Measurements from ENCODE around the gene SYPL2.

Gene SYPL2

DNA sequence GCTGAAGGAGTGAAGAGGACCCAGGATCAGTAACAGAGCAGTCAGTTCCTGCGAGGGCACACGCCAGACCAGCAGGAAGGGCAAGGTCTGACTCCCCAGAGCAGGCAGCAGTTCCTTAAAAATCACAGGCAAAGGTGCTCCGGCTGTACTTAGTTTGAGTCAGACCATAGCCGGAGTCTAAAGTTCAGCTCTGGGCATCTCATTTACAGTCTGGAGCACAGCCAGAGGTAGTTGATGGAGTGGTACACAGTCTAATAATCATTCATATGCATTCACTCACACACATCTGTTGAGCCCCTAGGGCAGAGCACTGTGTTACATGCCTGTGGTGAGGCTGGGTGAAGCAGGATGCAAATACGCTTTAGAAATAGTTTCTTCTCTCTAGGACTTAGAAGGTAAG, 50.5 kb downstream of the SYPL2 start:
- peak; percentile 17 for DNase-seq (ENCODE audit: low read depth)

DNA sequence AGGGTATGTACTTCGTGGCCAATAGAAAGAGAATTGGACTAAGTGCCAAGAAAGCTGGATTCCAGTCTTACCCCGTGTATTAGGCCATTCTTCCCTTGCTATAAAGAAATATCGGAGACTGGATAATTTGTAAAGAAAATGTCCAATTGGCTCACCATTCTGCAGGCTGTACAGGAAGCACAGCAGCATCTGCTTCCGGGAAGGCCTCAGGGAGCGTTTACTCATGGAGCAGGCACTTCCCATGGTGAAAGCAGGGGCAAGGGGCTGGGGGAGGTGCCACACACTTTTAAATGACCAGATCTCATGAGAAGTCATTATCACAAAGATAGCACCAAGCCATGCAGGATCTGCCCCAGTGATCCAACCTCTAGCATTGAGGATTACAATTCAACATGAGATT, 51.0 kb downstream of the SYPL2 start:
- DNase-seq (ENCODE audit: low read depth), result no peak

DNA sequence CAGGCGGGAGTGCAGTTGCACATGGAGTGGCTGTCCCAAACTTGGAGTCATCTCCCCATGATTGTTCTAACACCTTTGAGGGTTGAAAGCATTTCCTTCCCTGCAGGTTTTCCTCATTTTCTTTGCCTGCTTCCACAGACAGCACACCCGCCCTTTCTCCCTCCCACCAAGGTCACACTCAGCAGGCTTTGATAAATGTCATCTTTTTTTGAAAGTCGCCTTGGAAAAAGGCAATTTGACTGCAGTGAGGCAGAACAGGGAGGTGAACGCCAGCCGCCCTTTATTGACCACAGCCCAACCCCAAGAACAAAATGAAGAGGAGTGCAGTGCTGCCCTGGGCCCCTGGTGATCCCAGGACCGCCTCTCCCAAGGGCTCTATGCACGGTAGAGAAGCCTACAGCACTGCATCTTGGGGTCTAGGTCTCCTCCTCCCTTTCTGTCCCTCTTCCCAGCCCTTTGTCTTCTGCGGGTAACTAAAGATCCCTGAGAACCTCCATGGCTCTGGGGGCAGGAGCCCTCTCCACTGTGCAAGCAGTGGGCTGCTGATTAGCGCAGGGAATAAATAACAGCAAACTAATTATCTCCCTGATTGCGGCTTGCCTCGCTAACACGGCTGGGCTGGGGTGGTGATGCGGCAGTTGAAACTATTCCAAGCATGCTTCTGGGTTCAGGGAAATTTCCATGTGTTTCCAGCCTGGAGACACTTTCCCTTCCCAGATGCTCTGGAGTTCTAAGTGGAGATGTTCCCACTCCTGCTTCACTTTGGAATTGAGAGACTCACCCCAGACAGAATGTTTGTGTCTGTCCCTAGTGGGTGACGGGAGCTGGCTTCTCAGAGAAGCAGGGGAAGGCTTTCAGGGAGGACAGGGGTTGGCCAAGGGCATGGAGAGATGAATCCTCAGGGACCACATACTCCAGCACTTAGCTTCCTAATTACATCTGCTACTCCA, 54.9 kb downstream of the SYPL2 start:
- DNase-seq (ENCODE audit: low read depth), result no peak

DNA sequence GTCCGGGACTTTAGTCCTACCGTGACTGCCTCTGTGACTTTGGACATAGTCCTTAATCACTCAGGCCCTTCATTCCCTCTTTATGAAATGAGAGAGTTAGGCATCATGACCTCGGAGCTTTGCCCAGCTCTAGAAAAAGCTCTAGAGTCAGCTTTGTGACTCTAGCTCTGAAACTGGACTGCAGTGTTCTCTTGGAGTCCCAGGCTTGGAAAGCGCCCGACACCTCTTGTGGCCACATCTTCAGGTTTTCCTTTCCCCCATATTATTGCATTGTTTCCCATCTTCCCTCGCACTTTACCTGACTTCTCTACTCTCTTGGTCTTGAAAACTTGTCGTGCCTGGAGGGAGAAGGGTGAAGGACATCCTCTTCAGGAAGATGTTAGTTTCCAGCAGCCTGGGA, 55.7 kb downstream of the SYPL2 start:
- DNase-seq (ENCODE audit: low read depth), result no peak

DNA sequence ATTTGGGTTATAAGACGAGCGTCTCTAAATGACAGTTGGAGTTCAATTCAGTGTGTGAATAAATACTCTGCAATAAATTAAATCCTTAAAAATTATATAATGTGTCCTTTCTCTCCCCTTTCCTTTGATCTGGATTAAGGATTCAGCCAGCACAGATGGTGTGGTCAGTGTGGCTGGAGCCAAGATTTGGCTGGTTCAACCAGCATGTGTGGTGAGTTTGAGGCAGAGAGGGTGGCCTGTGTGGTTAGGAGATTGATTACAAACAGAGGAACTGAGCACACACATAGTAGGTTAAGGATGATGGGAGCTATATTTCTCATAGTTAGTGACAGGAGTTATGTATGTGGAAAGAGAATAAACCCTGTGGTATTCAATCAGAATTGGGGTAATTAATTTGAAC, 57.4 kb downstream of the SYPL2 start:
- no peak for DNase-seq (ENCODE audit: low read depth)

DNA sequence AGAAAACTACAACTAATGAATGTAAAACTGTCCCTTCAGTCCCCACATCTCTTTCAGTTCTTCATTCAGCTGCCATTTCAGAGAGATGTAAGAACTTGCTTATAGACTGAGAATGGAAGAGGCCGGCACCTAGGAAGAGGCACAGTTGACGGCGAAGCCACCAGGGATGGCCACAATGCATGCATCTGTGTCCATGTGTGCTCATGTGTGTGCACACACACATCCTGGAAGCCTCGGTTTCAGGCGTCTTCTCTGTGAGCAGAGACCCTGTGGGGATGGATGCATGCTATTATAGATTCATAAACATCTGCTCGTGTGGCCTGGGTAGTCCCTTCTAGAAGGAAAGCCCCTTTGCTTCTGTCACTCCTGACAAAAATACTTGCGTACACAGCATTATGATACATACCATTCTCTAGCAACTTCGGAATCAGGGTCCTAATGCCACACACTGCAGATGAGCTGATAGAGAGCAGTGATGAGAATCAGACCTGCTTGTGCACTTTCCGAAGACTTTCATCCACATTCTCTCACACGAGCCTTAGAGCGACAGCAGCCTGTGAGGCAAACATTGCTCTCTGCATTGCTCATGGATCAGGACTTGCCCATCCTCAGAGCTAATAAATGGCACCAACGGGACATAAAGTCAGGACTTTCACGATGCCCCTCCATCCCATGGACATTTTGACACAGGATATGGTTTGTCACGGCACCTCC, 60.9 kb downstream of the SYPL2 start:
- DNase-seq (ENCODE audit: low read depth), result no peak

DNA sequence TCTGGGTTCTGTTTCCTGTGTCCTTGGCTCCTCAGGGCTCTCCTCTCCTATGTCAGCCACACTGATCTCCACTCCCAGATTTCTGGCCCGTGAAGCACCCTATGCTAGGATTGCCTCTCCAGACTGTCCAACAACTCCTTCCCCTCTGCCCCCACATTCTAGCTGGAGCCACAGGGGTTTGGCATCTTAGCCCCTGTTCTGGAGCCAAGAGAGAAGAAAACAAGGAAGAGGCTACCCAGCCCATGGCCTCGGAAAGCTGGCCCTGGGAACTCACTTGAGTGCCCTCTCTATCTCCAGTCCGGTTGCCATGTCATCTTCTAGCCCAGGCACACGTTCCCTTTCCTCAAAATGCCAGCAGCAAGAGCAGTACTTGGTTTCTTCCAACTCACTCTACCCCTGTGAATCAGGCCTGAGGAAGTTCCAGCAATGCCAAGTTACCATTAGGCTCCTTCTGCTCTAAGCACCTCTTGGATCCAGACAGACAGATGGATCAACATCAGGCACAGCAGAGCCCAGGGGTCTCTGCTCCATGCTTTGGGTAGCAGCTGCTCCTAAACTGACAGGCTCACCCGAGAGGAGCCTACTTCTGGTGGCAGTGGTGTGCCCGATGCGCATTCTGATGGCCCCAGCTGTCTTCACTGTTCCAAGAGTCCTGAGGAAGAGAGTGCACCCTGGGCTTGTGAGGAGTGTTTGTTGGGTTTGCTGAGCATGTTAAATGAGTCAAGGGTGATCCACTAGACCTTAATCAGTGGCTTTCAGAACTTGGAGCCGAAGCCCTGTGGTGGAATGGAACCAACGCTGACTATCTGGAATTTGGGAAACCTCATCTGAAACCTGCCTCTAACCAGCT, 61.7 kb downstream of the SYPL2 start:
- no peak for DNase-seq (ENCODE audit: low read depth)

DNA sequence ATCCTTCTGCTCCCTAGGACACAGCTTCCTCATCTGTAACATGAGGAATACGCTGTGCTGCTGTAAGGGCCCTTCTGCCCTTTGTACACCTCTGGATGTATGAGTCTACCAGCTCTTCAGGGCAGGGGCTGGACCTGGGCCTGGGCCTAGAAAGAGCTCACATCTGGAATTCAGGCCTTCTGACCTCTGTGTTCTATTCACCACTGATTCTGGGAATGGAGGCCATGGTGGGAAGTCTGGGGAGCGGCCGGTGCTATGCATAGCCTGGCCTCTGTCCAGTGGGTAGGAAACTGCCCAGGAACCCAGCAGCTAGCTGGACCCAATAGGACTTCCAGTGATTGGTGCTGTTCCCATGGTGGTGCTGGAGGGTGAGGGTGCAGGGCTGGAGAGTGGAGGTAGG, 62.4 kb downstream of the SYPL2 start:
- no peak for DNase-seq (ENCODE audit: low read depth)

DNA sequence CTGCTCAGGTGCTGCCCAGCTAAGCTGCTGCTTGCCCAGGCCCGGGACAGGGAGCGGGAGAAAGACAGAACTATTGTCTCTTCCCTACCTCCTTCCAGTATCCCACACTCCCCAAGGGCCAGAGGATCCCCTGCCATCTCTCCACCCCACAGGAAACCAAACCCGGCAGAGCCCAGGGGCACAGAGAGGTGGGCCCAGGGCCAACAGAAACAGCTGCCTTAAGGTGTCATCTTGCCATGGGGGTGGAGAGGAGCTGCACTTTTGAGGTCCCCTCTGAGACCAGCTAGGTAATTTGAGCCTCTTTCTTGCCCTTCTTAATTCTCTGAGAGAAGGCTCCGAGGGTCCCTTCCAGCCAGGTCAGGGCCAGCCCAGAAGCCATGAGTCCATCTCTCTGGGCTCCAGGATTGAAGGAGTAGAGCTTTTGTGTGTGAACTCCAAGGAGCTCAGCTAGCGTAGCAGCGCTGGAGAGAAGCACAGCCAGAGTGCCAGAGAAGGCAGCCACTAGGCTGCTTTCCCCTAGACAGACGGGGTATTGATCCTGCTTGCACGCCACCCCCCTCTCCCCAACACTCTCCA, 63.6 kb downstream of the SYPL2 start:
- peak; percentile 14 for DNase-seq (ENCODE audit: low read depth)

DNA sequence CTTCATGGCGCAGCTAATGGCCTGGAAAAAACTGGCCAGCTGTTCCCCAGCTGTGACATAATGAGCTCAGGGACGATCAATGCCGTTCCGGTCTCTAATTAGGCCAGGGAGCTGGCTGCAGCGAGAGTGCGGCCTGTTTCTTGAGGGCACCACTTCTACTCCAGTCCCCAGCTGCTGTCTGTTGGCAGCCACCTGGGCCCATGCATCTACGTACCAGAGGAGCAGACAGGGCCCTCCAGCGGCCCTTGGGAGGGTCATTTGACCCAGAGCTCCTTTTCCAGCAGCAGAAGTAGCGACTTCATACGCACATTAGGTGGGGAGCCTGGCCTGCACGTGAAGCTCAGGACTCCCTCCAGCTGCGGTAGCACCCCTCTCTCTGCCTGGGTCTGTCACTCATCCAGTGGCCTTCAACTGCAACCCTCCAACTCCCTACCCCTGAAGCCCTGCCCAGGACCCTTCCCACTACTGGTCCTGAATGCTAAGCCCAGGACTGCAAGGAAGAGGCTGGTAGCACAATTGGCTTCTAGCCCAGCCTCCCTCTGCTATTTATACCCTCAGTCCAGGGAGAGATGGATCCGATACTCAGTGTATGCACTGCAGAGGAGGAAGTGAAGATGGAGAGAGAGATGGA, 64.2 kb downstream of the SYPL2 start:
- DNase-seq (ENCODE audit: low read depth), result no peak

DNA sequence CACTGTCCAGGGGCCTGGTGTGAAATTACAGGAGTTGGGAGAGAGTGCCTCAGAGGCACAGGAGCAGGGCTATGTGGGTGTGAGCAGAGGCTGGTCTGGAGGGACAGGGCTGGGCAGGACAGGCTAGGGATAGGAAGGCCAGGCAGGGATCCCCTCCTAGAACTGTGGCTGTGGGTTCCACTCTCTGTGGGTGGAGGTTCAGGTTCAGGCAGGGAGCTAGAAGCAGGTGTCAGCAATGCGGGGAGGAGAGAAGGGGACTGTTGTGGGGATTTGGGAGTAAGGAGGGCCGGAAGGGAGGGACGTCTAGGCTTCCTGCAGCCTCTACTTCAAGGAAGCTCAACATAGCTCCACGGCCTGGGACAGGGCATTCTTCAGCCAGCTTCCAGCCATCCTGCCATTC, 65.0 kb downstream of the SYPL2 start:
- no peak for DNase-seq (ENCODE audit: low read depth)
